ENCODE data around the gene HECTD4. TPM values are rescaled to one million over a fixed set of nuclear protein-coding genes. Genes with fewer than 3 reads are reported as not detected.

Gene HECTD4
- total RNA-seq, 1 experiment from 2014 or later: 31.2 TPM

DNA sequence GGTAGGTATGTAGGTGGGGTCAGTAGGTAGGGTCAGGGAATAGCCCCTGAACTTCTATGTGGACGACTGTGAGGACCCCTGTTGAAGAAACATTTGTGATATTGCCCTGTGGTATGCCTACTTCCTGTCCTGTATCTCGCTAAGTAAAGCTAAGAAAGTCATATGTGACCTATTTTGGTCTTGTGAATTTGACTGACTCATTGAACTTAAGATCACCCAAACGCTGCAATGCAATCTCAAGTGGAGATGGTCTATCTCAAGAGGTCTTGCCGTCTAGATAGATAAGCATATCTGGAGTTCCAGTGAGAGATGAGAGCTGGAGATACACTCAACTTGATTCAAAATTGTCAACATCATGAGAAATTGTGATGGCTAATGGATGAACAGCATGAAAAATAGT lies 183.1 kb downstream of the HECTD4 start:
- ChIA-PET CTCF (interaction anchor here (1.0 to 1.7 kb wide), 2 partner anchors 188 to 212 kb away, joined by 4 to 10 read pairs; no protein-coding TSS in a partner anchor), RAD21 (ENCODE audit: low non-redundant PET in 1 of 2, low total read pairs in 2 of 2, uncharacterized antibody in 2 of 2, unreplicated experiment in 2 of 2) (interaction anchor here in 1 of 2 experiments (0.9 to 2.2 kb wide), 2 partner anchors 188 kb away, joined by 3 to 19 read pairs; no protein-coding TSS in a partner anchor), POLR2A (no interaction called here)
- Histone ChIP-seq H3K4me2 (ENCODE audit: low read length) (no peak overlapping the region), H3K36me3 (ENCODE audit: control insufficient read depth in 1 of 2, insufficient read depth in 2 of 2, low read length in 2 of 2) (peaks cover 3 to 5% of the 10 kb centered on the region in 2 experiments; a peak in 3 of 4 replicates), H3K27ac (ENCODE audit: low read depth, low read length) (no peak overlapping the region), H3K79me2 (ENCODE audit: insufficient read depth, low read length) (no peaks in the 10 kb centered on the region), H3K9me3 (ENCODE audit: control insufficient read depth in 1 of 2, insufficient read depth in 1 of 2, low read depth in 1 of 2, low read length in 2 of 2) (no peaks in the 10 kb centered on the region), H3K9ac (ENCODE audit: low read length) (no peak overlapping the region), H2AFZ (ENCODE audit: low read depth, low read length, poor library complexity, severe bottlenecking) (no peak overlapping the region), H3K9me2 (ENCODE audit: insufficient read depth) (no peaks in the 10 kb centered on the region), H3K4me1 (ENCODE audit: control insufficient read depth in 1 of 2, insufficient read depth in 2 of 2, low read length in 2 of 2) (no peaks in the 10 kb centered on the region), H3K27me3 (ENCODE audit: insufficient read depth, low read length) (no peaks in the 10 kb centered on the region), H4K20me1 (ENCODE audit: insufficient read depth) (no peaks in the 10 kb centered on the region), H3K4me3 (replicated peaks in 1 of 2; ENCODE audit: low read depth in 1 of 2, low read length in 2 of 2) (no peak overlapping the region)
- DNase-seq (ENCODE audit: low read depth, low spot score): no peak
- ATAC-seq: no peak
- BruUV-seq (replicated peaks): no TSS peak
- no peak for TF ChIP-seq ELF1 (IDR thresholded peaks at IDR 0.05; ENCODE audit: borderline replicate concordance, low read depth)
- no peak for TF ChIP-seq YY1 (IDR thresholded peaks at IDR 0.05; ENCODE audit: extremely low read depth, insufficient replicate concordance, low read depth, low read length)
- TF ChIP-seq SP1 (IDR thresholded peaks at IDR 0.05; ENCODE audit: low read depth): no peak
- TF ChIP-seq POLR2AphosphoS5 (IDR thresholded peaks at IDR 0.05; ENCODE audit: low read depth, low read length): no peak
- no peak for TF ChIP-seq ZFX (IDR thresholded peaks at IDR 0.05)
- TF ChIP-seq EZH2 (IDR thresholded peaks at IDR 0.05): no peak
- no peak for TF ChIP-seq SIN3A (IDR thresholded peaks at IDR 0.05; ENCODE audit: low read depth)
- TF ChIP-seq, protein P1, sequence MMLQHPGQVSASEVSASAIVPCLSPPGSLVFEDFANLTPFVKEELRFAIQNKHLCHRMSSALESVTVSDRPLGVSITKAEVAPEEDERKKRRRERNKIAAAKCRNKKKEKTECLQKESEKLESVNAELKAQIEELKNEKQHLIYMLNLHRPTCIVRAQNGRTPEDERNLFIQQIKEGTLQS (IDR thresholded peaks at IDR 0.05): no peak
- intact Hi-C loops (cut with micrococcal nuclease): loop anchor here (2.0 to 10.0 kb wide), 2 partner anchors 212 to 374 kb away; no protein-coding TSS in a partner anchor

GRCh38 chr12:112198120-112198733 lies 184.0 kb downstream of the HECTD4 start:
- DNase-seq (ENCODE audit: low read depth, low spot score) (peak; percentile 41), ATAC-seq (peak; percentile 99)
- Histone ChIP-seq H3K27me3 (ENCODE audit: insufficient read depth, low read length) (no peaks in the 10 kb centered on the region), H3K4me1 (ENCODE audit: control insufficient read depth in 1 of 2, insufficient read depth in 2 of 2, low read length in 2 of 2) (no peaks in the 10 kb centered on the region), H3K36me3 (ENCODE audit: control insufficient read depth in 1 of 2, insufficient read depth in 2 of 2, low read length in 2 of 2) (peaks cover under 1 to 3% of the 10 kb centered on the region in 2 experiments; a peak in 3 of 4 replicates), H3K27ac (ENCODE audit: low read depth, low read length) (no peak overlapping the region), H3K4me3 (replicated peaks in 1 of 2; ENCODE audit: low read depth in 1 of 2, low read length in 2 of 2) (no peak overlapping the region), H3K9me3 (ENCODE audit: control insufficient read depth in 1 of 2, insufficient read depth in 1 of 2, low read depth in 1 of 2, low read length in 2 of 2) (no peaks in the 10 kb centered on the region), H2AFZ (ENCODE audit: low read depth, low read length, poor library complexity, severe bottlenecking) (no peak overlapping the region), H3K9me2 (ENCODE audit: insufficient read depth) (no peaks in the 10 kb centered on the region), H3K9ac (ENCODE audit: low read length) (no peak overlapping the region), H3K79me2 (ENCODE audit: insufficient read depth, low read length) (no peaks in the 10 kb centered on the region), H4K20me1 (ENCODE audit: insufficient read depth) (no peaks in the 10 kb centered on the region), H3K4me2 (ENCODE audit: low read length) (no peak overlapping the region)
- no TSS peak for BruUV-seq (replicated peaks)
- CTCF ChIA-PET: interaction anchor here (0.6 to 1.7 kb wide), 11 partner anchors 10 to 249 kb away, joined by 3 to 52 read pairs (median 4); no protein-coding TSS in a partner anchor
- TF ChIP-seq, protein P2, sequence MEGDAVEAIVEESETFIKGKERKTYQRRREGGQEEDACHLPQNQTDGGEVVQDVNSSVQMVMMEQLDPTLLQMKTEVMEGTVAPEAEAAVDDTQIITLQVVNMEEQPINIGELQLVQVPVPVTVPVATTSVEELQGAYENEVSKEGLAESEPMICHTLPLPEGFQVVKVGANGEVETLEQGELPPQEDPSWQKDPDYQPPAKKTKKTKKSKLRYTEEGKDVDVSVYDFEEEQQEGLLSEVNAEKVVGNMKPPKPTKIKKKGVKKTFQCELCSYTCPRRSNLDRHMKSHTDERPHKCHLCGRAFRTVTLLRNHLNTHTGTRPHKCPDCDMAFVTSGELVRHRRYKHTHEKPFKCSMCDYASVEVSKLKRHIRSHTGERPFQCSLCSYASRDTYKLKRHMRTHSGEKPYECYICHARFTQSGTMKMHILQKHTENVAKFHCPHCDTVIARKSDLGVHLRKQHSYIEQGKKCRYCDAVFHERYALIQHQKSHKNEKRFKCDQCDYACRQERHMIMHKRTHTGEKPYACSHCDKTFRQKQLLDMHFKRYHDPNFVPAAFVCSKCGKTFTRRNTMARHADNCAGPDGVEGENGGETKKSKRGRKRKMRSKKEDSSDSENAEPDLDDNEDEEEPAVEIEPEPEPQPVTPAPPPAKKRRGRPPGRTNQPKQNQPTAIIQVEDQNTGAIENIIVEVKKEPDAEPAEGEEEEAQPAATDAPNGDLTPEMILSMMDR (IDR thresholded peaks at IDR 0.05 in 2 of 3, conservative IDR thresholded peaks at IDR 0.05 in 1 of 3; ENCODE audit: borderline replicate concordance in 1 of 3, insufficient read depth in 1 of 3, low read depth in 2 of 3, low read length in 2 of 3): peak; percentile 66 to 77 (median 71); a peak in 5 of 6 replicates
- TF ChIP-seq MAX (IDR thresholded peaks at IDR 0.05) (no peak), JUND (IDR thresholded peaks at IDR 0.05) (no peak), SRF (IDR thresholded peaks at IDR 0.05; ENCODE audit: low read depth) (no peak), RAD21 (IDR thresholded peaks at IDR 0.05; ENCODE audit: low read depth) (peak; percentile 75)
- POLR2A ChIA-PET: interaction anchor here (1.8 kb wide), 1 partner anchor 189 kb away, joined by 6 read pairs; no protein-coding TSS in a partner anchor
- intact Hi-C loops (cut with micrococcal nuclease): loop anchor here (1.0 to 10.0 kb wide), 3 partner anchors 189 to 373 kb away; no protein-coding TSS in a partner anchor
- RAD21 ChIA-PET (ENCODE audit: low non-redundant PET in 1 of 2, low total read pairs in 2 of 2, uncharacterized antibody in 2 of 2, unreplicated experiment in 2 of 2): interaction anchor here (0.7 to 2.2 kb wide), 6 partner anchors 187 to 260 kb away, joined by 3 to 19 read pairs (median 4); no protein-coding TSS in a partner anchor
